Lung (tissue), 12 donors: ENCODE data around the gene ZSCAN2. TPM values are rescaled to one million over a fixed set of nuclear protein-coding genes. Genes with fewer than 3 reads are reported as not detected.

ENCODE experiments used
- ATAC-seq: fragments of 200-7000 bp; cut with Tn5 transposase; one replicate; pipeline ENCODE4 v1.9.1; 2020; ENCODE audit warnings: moderate number of reproducible peaks; ENCODE audit not compliant: insufficient read depth, low FRiP score
- DNase-seq, 3 donors: peaks; one replicate each; pipeline ENCODE4 v3.0.0-alpha.2; 2013 to 2017
- H3K27ac ChIP-seq, 2 donors: one replicate each; pipeline ENCODE4 v1.5.1; 2013; ENCODE audit warnings: mild to moderate bottlenecking in 2 of 2, moderate library complexity in 2 of 2, control low read depth in 1 of 2, inconsistent platforms in 1 of 2, low read depth in 1 of 2, low read length in 1 of 2
- H3K27me3 ChIP-seq, 3 donors: one replicate each; pipeline ENCODE4 v1.5.1; 2013; ENCODE audit warnings: low read length in 2 of 3; ENCODE audit not compliant: control insufficient read depth in 3 of 3, insufficient read depth in 3 of 3
- H3K36me3 ChIP-seq, 4 donors: one replicate each; pipeline ENCODE4 v1.5.1; 2013; ENCODE audit warnings: low read length in 4 of 4, mild to moderate bottlenecking in 1 of 4, moderate library complexity in 1 of 4; ENCODE audit not compliant: control insufficient read depth in 4 of 4, insufficient read depth in 4 of 4
- H3K4me1 ChIP-seq, 5 donors: one replicate each; pipeline ENCODE4 v1.5.1; 2013; ENCODE audit warnings: low read length in 5 of 5, mild to moderate bottlenecking in 2 of 5, moderate library complexity in 1 of 5; ENCODE audit not compliant: control insufficient read depth in 5 of 5, insufficient read depth in 5 of 5
- H3K4me3 ChIP-seq: one replicate; pipeline ENCODE4 v1.5.1; 2013; ENCODE audit warnings: mild to moderate bottlenecking, control low read depth, moderate library complexity
- H3K9ac ChIP-seq, 2 donors: one replicate each; pipeline ENCODE4 v1.5.1; 2013; ENCODE audit warnings: low read length in 2 of 2, control low read depth in 1 of 2; ENCODE audit not compliant: insufficient read depth in 1 of 2
- H3K9me3 ChIP-seq, 4 donors: one replicate each; pipeline ENCODE4 v1.5.1; 2013; ENCODE audit warnings: low read length in 3 of 4, mild to moderate bottlenecking in 1 of 4, moderate library complexity in 1 of 4; ENCODE audit not compliant: control insufficient read depth in 4 of 4, insufficient read depth in 3 of 4
- WGBS, 2 donors: extraction: QIAGEN DNeasy Blood & Tissue Kit; methylation state at CpG; one replicate each; pipeline ENCODE4 v1.1.7; 2013; 5-methylcytosine and 5-hydroxymethylcytosine counted together
- polyA plus RNA-seq, 2 donors: library from polyadenylated mRNA; stranded (reverse); fragments of 200-250 nt; gene quantifications; one replicate each; pipeline ENCODE4 v1.2.1, GENCODE V29; 2013
- total RNA-seq, 2 donors: library from RNA; depleted of rRNA in 1 of 2; stranded (reverse); fragments of >200 nt in 1 of 2; gene quantifications; one replicate each; pipeline ENCODE4 v1.2.1, GENCODE V29; 2014 to 2021
- TF ChIP-seq, protein P1 (sequence below): IDR thresholded peaks from 2 replicates; pipeline ENCODE4 v1.5.1; 2012; ENCODE audit warnings: mild to moderate bottlenecking; ENCODE audit errors: control extremely low read depth, extremely low read depth
- donor health status: control.
- donor health status: control.
- donor health status: Bipolar disorder and iron deficiency.
- donor health status: healthy.
- donor health status: DM: yes; HTN: yes; CAD: no.

The ZSCAN2 gene
- total and polyA plus RNA-seq, 4 donors: 2.5 to 12.8 (median 4.3) TPM

- TF ChIP-seq, protein P1, sequence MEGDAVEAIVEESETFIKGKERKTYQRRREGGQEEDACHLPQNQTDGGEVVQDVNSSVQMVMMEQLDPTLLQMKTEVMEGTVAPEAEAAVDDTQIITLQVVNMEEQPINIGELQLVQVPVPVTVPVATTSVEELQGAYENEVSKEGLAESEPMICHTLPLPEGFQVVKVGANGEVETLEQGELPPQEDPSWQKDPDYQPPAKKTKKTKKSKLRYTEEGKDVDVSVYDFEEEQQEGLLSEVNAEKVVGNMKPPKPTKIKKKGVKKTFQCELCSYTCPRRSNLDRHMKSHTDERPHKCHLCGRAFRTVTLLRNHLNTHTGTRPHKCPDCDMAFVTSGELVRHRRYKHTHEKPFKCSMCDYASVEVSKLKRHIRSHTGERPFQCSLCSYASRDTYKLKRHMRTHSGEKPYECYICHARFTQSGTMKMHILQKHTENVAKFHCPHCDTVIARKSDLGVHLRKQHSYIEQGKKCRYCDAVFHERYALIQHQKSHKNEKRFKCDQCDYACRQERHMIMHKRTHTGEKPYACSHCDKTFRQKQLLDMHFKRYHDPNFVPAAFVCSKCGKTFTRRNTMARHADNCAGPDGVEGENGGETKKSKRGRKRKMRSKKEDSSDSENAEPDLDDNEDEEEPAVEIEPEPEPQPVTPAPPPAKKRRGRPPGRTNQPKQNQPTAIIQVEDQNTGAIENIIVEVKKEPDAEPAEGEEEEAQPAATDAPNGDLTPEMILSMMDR: no peak
- ATAC-seq (no peak), DNase-seq (no peak)
- WGBS, 2 donors: 34 to 56% methylated on average over 3 of the region's 3 CpGs
- peaks cover 0 to 13% (median 7%) of the 10 kb centered on the region in 5 donors for H3K4me1 ChIP-seq
- no peak overlapping the region for H3K4me3 ChIP-seq
- no peaks in the 10 kb centered on the region for H3K27me3 ChIP-seq
- H3K36me3 ChIP-seq: peaks cover 36 to 49% (median 42%) of the 10 kb centered on the region in 4 donors
- H3K9ac ChIP-seq: no peak overlapping the region
- no peaks in the 10 kb centered on the region for H3K9me3 ChIP-seq
- H3K27ac ChIP-seq: peak overlapping the region; percentile 7
These were observed 47.7 kb downstream of the ZSCAN2 start for GRCh38 chr15:84648539-84648938.

GRCh38 chr15:84649706-84650105 lies 48.9 kb downstream of the ZSCAN2 start:
- H3K4me1 ChIP-seq: peaks cover 0 to 15% (median 8%) of the 10 kb centered on the region in 5 donors
- H3K27ac ChIP-seq: peak overlapping the region in 1 of 2 donors; percentile 1
- H3K27me3 ChIP-seq: no peaks in the 10 kb centered on the region
- TF ChIP-seq, protein P1: no peak
- no peak overlapping the region for H3K9ac ChIP-seq
- peaks cover 32 to 47% (median 41%) of the 10 kb centered on the region in 4 donors for H3K36me3 ChIP-seq
- H3K4me3 ChIP-seq: no peak overlapping the region
- ATAC-seq (no peak), DNase-seq (no peak)
- WGBS, 2 donors: 93 to 97% methylated on average over 2 of the region's 2 CpGs
- H3K9me3 ChIP-seq: no peaks in the 10 kb centered on the region

DNA sequence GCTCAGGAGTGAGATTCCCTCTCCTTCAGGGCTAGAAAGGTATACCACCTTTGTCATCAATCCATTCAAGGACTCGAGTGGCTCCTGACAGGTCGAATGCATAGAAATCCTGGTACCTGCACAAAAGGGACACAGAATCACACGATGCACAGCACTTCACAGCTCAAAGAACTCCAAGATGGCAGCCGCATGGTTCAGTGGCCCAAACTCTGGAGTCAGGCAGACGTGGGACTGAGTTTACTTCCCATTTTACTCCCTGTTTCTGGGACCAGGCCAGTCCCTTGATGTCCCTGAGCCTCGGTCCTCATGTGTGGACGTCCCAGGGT lies 52.7 kb downstream of the ZSCAN2 start:
- Histone ChIP-seq H3K9ac (peak overlapping the region; percentile 96 to 97), H3K36me3 (peaks cover 10 to 23% (median 15%) of the 10 kb centered on the region in 4 donors), H3K9me3 (no peaks in the 10 kb centered on the region), H3K4me3 (peak overlapping the region; percentile 83), H3K27ac (peak overlapping the region; percentile 76 to 83), H3K4me1 (peaks cover 1 to 20% (median 6%) of the 10 kb centered on the region in 5 donors), H3K27me3 (no peaks in the 10 kb centered on the region)
- WGBS, 2 donors: 14 to 15% methylated on average over 7 of the region's 7 CpGs
- TF ChIP-seq, protein P1: no peak
- DNase-seq (peak in 1 of 3 donors; percentile 27), ATAC-seq (no peak)
